Fibroblast of lung (primary cell): ENCODE results near the gene CIAO3.
"Not testable (repeated sequence)": the region's sequence is repeated elsewhere in the genome, so short reads cannot be mapped to it uniquely, and the experiment has no call there.

Experiments
- CTCF ChIP-seq, 2 donors: IDR thresholded peaks in 1 of 2; conservative IDR thresholded peaks in 1 of 2; 1 replicate in 1 of 2; 2 replicates in 1 of 2; pipeline ENCODE4 v1.5.1; 2011 to 2012; ENCODE audit warnings: low read length in 2 of 2, control low read depth in 1 of 2, inconsistent platforms in 1 of 2, low read depth in 1 of 2, mild to moderate bottlenecking in 1 of 2
- EZH2 ChIP-seq: IDR thresholded peaks from 2 replicates; pipeline ENCODE4 v1.5.1; 2012; ENCODE audit warnings: low read length, control low read depth, mild to moderate bottlenecking; ENCODE audit errors: missing control alignments

GRCh38 chr16:742894-743293, 2.1 kb upstream of the CIAO3 start:
- not testable (repeated sequence) for TF ChIP-seq CTCF (conservative IDR thresholded peaks at IDR 0.05 in 1 of 2, IDR thresholded peaks at IDR 0.05 in 1 of 2; ENCODE audit: low read depth in 1 of 2, low read length in 2 of 2); EZH2
